Right ventricle myocardium inferior (tissue), 1 donor: ENCODE data around the gene TTYH2. TPM values are rescaled to one million over a fixed set of nuclear protein-coding genes. Genes with fewer than 3 reads are reported as not detected.

Experiments used
- ATAC-seq: fragments of 200-7000 bp; cut with Tn5 transposase; one replicate; pipeline ENCODE4 v1.9.1; 2020; ENCODE audit warnings: mild to moderate bottlenecking, moderate library complexity
- DNase-seq: peaks from one replicate; pipeline ENCODE4 v3.0.0; 2021; ENCODE audit errors: missing footprints
- intact Hi-C: fragments of 100-400 bp; cut with DNase I; formaldehyde crosslinking; loops from one replicate; pipeline ENCODE4 v1.11.0; 2022
- total RNA-seq: library from RNA; stranded (reverse); fragmentation: NEBNext Ultra II Directional; extraction: Animal tissue kit (Norgen Biotek cat#: 25700); gene quantifications from one replicate; pipeline ENCODE4 v1.2.1, GENCODE V29; 2021
- donor health status: DM: no; HTN: yes; CAD: no; lungs with severe emphysema.

TTYH2 gene
- total RNA-seq, 1 donor from 2014 or later: 39.2 TPM

GRCh38 chr17:74224959-74225725 lies 11.8 kb downstream of the TTYH2 start:
- intact Hi-C loops: no loop called here
- ATAC-seq: no peak
- DNase-seq: peak; percentile 49

- intact Hi-C loops: no loop called here
- ATAC-seq (no peak), DNase-seq (no peak)
Observed at GRCh38 chr17:74226252-74226651, 12.9 kb downstream of the TTYH2 start.

- no peak for ATAC-seq
- intact Hi-C loops: no loop called here
Observed at GRCh38 chr17:74227271-74228080, 14.1 kb downstream of the TTYH2 start.

DNA sequence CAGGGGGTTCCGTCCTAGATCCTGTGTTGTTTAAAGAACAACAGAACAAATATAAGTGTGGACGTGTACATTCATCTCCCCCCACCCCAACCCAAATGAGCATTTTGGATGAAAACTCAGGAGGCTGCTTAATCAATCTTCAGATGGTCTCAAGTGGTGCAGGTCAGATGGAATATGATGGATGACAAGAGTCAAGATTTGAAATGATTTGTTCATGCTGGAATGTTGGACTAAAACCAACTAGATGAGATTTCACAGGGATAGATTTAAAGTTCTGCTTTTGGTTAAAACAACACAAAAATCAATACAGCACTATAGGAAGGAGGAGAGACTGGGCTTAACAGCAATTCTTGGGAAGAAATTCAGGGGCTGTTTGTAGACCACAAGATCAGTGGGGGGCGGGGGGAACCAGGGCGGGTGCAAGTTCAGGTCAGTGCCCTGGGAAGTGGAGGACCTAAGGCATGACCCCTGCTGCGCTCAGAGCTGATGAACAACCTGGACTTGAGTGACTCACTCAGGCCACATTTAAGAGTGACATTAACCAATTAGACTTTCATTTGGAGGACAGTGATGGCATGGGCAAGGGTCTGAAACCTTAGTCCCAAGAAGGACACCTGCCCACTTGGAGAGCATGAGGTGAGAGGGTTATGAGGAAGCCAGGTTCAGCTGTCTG lies 15.1 kb downstream of the TTYH2 start:
- intact Hi-C loops: no loop called here
- ATAC-seq (no peak), DNase-seq (no peak)

More at GRCh38 chr17:74227271-74228080, 14.1 kb downstream of the TTYH2 start:
- no peak for DNase-seq

GRCh38 chr17:74230896-74231295 lies 17.5 kb downstream of the TTYH2 start:
- DNase-seq: no peak
- intact Hi-C loops: no loop called here
- ATAC-seq: no peak

DNA sequence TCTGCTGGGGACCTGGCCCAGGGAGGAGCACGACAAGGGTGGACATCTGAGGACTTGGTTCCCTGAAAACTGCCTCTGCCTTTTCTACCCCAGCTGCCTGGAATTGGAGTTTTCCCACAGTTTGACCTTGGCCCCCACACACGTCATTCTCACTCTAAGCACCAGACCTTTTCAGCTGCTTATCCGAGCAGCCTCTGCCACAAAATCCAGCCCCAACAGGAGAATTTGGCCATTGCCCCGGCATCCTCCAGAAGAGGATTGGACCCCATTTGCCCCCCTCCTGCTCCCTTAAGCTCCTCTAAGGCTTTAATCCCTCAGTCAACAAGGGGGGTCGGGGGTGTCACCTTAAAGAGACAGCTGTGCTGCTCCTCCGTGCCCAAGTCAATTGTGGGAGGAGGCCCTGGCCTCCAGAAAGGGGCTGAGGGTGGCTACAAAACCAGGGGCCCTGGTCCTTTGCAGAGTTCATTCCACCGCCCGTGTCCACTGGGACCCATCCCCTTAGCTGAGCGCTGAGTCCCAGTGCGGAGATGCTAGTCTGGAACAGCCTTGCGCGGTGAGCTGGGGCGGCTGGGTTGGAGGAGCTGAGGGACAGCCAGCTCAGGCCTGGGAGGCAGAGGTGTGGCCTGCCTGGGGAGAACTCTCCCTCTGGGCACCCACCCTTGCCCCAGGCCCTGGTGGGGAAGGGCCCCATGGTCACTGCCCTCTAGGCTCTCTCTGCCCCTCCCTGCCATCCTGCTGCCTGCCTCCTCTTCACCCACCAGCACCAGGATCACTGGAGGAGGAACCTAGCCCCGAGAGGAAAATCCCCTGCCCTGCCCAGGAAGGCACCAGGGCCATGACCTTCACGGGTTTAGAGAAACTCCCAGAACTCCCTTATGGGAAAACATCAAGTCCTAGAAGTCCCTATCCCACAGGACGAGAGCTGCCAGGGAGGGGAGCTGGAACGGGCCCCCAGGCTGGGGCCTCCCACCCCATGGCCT lies 18.8 kb downstream of the TTYH2 start:
- ATAC-seq: no peak

DNA sequence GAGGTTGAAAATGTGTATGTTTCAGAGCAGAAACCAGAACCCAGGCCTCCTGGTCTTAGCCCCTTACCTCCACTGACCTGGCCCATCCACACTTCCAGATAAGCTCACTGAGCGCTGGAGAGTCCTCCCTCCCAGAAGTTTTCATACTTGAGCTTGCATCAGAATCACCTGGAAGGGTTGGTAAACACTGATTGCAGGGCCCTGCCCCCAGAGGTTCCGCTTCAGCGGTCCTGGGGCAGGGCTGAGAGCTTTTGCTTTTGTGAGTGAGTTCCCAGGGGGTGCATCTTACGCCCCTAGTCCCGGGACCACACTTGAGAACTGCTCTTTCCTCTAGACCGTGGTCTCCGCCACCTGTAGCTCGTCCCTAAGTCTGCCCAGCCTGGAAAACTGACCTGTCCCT lies 20.6 kb downstream of the TTYH2 start:
- intact Hi-C loops: no loop called here
- ATAC-seq (no peak), DNase-seq (no peak)

More for the DNA sequence above, 18.8 kb downstream of the TTYH2 start:
- DNase-seq: no peak
- intact Hi-C loops: no loop called here

- DNase-seq (no peak), ATAC-seq (no peak)
- intact Hi-C loops: no loop called here
Observed at GRCh38 chr17:74234486-74234885, 21.1 kb downstream of the TTYH2 start.

DNA sequence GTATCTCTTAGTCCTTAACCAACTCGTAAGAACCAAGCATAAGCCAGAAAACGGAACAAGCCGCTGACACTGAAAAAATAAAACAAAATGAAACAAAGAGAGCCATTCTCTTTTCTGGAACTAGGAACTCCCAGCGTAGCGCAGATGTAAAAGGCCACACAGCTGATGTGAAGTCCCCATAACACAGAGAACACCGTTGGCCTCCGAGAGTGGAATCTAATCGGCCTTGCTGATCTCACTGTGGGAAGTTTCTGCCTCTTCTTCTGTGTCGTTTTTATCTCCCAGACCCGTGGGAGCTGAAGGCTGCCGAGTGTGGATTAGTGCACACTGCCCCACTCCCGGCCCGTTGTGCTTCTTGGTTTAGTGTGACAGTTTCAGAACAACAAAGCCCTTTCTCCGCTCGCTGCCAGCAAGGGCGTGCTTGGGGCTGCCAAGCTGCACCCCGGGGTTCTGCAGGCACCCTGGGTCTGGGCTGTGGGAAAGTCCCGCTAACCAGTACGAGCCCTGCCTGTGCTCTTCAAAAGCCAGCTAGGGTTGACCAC lies 21.7 kb downstream of the TTYH2 start:
- ATAC-seq: peak; percentile 26
- no peak for DNase-seq
- intact Hi-C loops: no loop called here

DNA sequence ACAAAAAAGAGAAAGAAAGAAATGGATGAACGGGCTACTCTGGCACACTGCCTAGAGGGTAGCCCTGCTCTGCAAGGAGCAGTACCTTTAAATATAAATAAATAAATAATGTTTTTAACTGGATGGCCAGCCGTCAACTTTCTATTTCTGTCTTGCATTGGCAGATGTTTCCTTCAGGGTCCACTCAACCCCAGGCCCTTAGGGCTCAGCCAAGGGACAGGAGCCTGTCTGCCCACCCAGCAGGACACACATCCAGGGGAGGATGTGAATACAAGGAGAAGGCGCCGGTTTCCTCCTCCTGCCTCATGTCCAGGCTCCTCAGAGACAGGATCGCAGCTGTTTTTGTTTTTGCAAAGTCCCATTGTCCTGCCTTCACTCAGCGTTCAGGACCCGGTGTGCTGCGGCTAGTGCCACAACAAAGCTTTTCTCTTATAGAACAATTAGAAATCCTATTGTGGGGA lies 22.6 kb downstream of the TTYH2 start:
- intact Hi-C loops: no loop called here
- ATAC-seq (peak; percentile 14), DNase-seq (no peak)

DNA sequence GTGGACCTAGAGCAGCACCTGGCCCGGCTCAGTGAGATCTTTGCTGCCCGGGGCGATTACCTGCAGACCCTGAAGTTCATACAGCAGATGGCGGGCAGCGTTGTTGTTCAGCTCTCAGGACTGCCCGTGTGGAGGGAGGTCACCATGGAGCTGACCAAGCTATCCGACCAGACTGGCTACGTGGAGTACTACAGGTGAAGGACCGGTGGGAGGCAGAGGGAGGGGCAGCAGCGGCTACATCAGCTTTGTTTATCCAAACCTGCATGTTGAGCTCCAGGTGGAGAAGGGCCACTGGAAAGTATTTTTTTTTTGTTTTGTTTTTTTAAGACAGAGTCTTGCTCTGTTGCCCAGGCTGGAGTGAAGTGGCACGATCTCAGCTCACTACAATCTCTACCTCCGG lies 23.9 kb downstream of the TTYH2 start:
- intact Hi-C loops: no loop called here
- no peak for DNase-seq
- no peak for ATAC-seq

DNA sequence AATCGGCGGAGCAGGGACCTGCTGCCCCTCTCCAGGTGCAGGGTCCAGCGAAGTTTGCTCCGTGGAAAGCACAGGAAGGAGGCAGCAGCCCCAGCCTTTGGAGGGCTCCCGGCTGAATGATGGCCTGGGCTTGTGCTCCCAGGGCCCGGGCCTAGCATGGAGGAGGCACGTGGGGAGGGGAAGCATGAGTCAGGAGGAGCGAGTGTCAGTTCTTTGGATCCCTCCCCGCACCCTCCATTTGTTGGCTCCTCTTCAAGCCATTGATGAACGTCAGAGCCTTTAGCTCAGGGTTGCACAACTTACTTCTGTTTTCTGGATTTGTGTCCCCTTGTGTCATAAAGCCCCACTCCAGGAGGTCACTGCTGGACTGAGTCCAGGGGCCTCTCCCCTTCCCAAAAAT lies 25.8 kb downstream of the TTYH2 start:
- intact Hi-C loops: no loop called here
- DNase-seq (no peak), ATAC-seq (no peak)

- intact Hi-C loops: no loop called here
- ATAC-seq (no peak), DNase-seq (peak; percentile 21)
Observed at GRCh38 chr17:74240618-74241205, 27.3 kb downstream of the TTYH2 start.

- peak; percentile 33 for ATAC-seq
- intact Hi-C loops: no loop called here
- DNase-seq: peak; percentile 64
Observed at GRCh38 chr17:74241431-74241830, 28.1 kb downstream of the TTYH2 start.

GRCh38 chr17:74241847-74242246 lies 28.5 kb downstream of the TTYH2 start:
- ATAC-seq (no peak), DNase-seq (no peak)
- intact Hi-C loops: loop anchor here (2.0 kb wide), 1 partner anchor 27 kb away; no protein-coding TSS in a partner anchor

DNA sequence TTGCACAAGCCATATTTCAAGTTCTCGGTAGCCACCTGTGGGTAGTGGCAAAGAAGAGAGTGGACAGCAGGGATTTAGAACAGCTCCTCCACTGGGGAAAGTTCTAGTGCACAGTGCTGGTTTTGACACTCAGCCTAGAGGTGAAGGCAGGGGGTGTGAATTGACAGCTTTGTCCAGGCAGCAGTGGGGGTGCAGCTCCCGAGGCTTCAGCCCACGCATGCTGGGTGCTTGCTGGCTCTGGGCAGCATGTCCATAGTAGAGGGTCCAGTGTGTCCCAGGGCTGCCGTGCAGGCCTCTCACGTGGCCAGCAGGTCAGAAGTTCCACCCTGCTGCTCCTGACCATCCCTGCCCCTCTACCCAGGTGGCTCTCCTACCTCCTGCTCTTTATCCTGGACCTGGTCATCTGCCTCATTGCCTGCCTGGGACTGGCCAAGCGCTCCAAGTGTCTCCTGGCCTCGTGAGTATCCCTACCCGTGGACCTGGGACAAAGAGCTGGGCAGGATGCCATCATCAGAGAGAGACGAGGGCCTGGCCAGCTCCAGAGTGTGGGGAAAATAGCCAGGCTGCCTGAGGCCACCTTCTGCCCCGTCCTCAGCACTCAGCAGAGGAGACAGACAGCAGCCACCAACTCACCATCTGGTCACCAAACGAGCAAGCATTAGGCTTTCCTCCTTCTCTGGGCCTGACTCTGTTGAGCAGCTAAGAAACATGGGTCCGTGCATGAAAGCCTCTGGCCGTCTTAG lies 29.8 kb downstream of the TTYH2 start:
- no peak for DNase-seq

GRCh38 chr17:74244128-74244527 lies 30.8 kb downstream of the TTYH2 start:
- ATAC-seq (no peak), DNase-seq (no peak)
- intact Hi-C loops: no loop called here

More for the DNA sequence above, 29.8 kb downstream of the TTYH2 start:
- intact Hi-C loops: loop anchor here (1.0 to 2.0 kb wide), 2 partner anchors 28 to 53 kb away; no protein-coding TSS in a partner anchor
- ATAC-seq: peak; percentile 87
